ENCODE results near the gene GNAZ.

The GNAZ gene

DNA sequence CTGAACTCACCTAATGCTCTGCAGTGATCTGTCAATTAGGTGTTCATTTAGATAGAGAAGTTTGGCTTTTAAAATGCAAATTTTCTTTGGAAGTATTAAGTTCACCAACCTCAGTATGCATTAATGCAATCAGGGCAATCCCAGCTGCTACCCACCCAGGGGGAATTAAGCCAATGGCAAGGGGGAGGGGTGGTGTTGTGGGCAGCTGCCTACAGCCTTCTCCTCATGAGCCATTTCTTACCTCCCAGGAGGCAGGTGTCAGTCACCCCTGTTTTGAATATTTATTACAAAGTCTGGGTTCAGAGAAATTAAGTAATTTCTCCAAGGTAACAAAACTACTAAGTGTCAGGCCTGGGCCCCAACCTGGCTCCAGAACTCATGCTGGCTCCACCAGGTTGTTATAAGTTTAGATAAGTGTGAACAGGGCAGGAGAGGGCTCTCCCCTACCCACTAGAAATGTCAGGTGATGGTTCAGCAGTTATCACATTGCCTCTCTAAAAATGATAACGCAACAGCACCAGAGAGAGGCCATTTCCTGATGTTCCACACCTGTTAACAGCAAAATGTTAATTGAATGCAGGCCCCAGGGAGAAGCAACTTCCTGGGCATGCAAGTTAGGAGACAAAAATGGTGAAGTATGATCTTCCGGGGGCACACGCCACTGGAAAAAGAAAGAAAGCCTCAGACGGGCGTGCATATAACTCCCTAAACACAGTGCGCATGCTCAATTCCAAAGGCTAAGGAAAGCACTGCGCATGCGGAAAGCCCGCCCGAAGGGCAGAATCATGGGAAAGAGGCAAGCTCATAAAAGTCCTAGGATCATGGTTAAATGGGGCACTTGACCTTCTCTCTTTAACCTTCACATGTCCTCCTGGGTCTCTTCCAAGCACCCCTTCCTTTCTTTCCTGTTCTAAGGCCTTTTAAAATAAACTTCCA lies 35.4 kb upstream of the GNAZ start:
- TF ChIP-seq GABPA (IDR thresholded peaks at IDR 0.05; ENCODE audit: low read depth) (no peak), SPI1 (IDR thresholded peaks at IDR 0.05; ENCODE audit: borderline replicate concordance, low read depth) (no peak), POLR2AphosphoS5 (IDR thresholded peaks at IDR 0.05; ENCODE audit: low read depth) (no peak)
- TF ChIP-seq, protein P1, sequence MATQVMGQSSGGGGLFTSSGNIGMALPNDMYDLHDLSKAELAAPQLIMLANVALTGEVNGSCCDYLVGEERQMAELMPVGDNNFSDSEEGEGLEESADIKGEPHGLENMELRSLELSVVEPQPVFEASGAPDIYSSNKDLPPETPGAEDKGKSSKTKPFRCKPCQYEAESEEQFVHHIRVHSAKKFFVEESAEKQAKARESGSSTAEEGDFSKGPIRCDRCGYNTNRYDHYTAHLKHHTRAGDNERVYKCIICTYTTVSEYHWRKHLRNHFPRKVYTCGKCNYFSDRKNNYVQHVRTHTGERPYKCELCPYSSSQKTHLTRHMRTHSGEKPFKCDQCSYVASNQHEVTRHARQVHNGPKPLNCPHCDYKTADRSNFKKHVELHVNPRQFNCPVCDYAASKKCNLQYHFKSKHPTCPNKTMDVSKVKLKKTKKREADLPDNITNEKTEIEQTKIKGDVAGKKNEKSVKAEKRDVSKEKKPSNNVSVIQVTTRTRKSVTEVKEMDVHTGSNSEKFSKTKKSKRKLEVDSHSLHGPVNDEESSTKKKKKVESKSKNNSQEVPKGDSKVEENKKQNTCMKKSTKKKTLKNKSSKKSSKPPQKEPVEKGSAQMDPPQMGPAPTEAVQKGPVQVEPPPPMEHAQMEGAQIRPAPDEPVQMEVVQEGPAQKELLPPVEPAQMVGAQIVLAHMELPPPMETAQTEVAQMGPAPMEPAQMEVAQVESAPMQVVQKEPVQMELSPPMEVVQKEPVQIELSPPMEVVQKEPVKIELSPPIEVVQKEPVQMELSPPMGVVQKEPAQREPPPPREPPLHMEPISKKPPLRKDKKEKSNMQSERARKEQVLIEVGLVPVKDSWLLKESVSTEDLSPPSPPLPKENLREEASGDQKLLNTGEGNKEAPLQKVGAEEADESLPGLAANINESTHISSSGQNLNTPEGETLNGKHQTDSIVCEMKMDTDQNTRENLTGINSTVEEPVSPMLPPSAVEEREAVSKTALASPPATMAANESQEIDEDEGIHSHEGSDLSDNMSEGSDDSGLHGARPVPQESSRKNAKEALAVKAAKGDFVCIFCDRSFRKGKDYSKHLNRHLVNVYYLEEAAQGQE (IDR thresholded peaks at IDR 0.05; ENCODE audit: insufficient replicate concordance, low read depth), result no peak
- TF ChIP-seq, protein P2, sequence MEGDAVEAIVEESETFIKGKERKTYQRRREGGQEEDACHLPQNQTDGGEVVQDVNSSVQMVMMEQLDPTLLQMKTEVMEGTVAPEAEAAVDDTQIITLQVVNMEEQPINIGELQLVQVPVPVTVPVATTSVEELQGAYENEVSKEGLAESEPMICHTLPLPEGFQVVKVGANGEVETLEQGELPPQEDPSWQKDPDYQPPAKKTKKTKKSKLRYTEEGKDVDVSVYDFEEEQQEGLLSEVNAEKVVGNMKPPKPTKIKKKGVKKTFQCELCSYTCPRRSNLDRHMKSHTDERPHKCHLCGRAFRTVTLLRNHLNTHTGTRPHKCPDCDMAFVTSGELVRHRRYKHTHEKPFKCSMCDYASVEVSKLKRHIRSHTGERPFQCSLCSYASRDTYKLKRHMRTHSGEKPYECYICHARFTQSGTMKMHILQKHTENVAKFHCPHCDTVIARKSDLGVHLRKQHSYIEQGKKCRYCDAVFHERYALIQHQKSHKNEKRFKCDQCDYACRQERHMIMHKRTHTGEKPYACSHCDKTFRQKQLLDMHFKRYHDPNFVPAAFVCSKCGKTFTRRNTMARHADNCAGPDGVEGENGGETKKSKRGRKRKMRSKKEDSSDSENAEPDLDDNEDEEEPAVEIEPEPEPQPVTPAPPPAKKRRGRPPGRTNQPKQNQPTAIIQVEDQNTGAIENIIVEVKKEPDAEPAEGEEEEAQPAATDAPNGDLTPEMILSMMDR (IDR thresholded peaks at IDR 0.05; ENCODE audit: insufficient read depth, low read length), result no peak
- Histone ChIP-seq H3K4me3 (replicated peaks; ENCODE audit: insufficient read depth, low read length) (no peak overlapping the region), H3K27ac (replicated peaks) (no peak overlapping the region), H3K27me3 (ENCODE audit: insufficient read depth, poor library complexity, severe bottlenecking) (peaks cover 2% of the 10 kb centered on the region)
- DNase-seq (ENCODE audit: low read depth in 1 of 2, low spot score in 1 of 2), result no peak

DNA sequence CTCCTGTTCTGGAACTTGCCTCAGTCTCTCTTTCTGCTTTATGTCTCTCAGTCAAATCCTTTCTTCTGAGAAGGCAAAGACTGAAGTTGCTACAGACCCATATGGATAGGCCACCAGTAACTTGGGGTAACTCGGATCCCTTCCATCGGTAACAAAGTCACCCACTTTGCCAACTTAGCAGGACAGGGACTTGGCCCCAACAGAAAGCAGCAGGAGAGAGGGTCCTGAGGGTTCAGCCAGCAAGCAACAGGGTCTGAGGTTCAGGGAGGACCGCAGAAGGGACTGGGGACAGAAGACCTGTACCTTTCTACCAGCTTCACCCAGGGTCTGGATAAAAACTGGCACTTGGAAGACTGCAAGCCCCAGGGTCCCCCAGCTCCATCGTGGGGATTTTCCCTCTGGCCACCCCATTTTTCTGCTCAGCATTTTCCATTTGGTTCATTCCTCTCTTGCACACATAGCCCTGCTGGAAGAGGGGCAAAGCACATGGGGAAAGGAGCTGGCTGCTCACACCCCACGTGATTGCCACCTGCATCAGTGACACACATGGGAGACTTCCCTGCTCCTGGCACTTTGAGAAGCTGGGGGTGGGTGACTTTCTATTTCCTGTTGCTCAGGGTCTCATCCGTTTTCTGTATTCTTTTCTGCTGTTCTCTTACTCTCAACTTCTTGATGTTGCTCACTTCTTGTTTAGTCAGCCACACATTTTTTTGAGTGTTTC lies 34.6 kb upstream of the GNAZ start:
- DNase-seq (ENCODE audit: low read depth in 1 of 2, low spot score in 1 of 2), result no peak
- Histone ChIP-seq H3K27me3 (ENCODE audit: insufficient read depth, poor library complexity, severe bottlenecking) (peaks cover 2% of the 10 kb centered on the region), H3K27ac (replicated peaks) (no peak overlapping the region), H3K4me3 (replicated peaks; ENCODE audit: insufficient read depth, low read length) (no peak overlapping the region)
- TF ChIP-seq, protein P1 (IDR thresholded peaks at IDR 0.05; ENCODE audit: insufficient replicate concordance, low read depth), result no peak
- no peak for TF ChIP-seq SPI1 (IDR thresholded peaks at IDR 0.05; ENCODE audit: borderline replicate concordance, low read depth)
- no peak for TF ChIP-seq GABPA (IDR thresholded peaks at IDR 0.05; ENCODE audit: low read depth)
- TF ChIP-seq, protein P2 (IDR thresholded peaks at IDR 0.05; ENCODE audit: insufficient read depth, low read length), result no peak
- no peak for TF ChIP-seq POLR2AphosphoS5 (IDR thresholded peaks at IDR 0.05; ENCODE audit: low read depth)

DNA sequence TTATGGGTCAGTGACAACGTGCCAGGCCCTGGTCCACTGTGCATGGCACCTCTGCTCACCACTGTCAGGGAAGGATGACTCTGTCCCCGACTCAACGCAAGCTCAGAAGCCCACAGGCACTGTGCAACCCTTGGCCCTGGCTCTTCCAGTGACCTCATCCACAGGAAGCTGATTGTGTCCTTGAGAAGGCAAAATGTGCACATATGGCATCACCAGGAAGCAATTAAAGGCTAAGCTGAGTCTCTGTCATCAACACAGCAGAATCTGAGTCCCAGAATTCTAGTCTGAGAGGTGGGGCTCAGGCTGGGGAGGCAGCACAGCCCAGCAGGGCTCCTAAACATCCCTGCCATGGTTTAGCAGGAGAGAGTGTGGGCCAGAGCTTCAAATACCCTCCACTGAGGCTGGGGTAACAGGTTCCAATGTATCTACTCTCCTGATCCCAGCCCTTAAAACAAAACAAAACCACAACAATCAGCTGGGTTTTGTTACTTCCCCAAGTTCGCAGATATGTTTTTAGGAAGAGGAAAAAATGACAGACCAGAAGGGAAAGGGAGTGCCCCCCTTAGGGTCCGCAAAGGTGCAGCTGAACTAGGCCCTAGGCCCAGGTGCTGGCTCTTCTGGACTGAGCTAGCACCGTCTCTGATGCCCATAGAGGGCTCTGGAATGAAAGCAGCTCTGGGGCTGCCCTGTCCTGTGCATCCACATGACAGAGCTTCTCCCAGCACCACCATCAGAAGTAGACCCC lies 33.5 kb upstream of the GNAZ start:
- H3K27me3 ChIP-seq (ENCODE audit: insufficient read depth, poor library complexity, severe bottlenecking), result peaks cover 2% of the 10 kb centered on the region
- TF ChIP-seq SPI1 (IDR thresholded peaks at IDR 0.05; ENCODE audit: borderline replicate concordance, low read depth) (no peak), GABPA (IDR thresholded peaks at IDR 0.05; ENCODE audit: low read depth) (no peak), POLR2AphosphoS5 (IDR thresholded peaks at IDR 0.05; ENCODE audit: low read depth) (no peak)
- TF ChIP-seq, protein P1 (IDR thresholded peaks at IDR 0.05; ENCODE audit: insufficient replicate concordance, low read depth), result no peak
- H3K27ac ChIP-seq (replicated peaks), result no peak overlapping the region
- DNase-seq (ENCODE audit: low read depth in 1 of 2, low spot score in 1 of 2), result no peak
- no peak overlapping the region for H3K4me3 ChIP-seq (replicated peaks; ENCODE audit: insufficient read depth, low read length)

All from HL-60 (cell line).